Panc1 (cell line): ENCODE data around the gene TPP1.

Source experiments
- POLR2AphosphoS5 ChIP-seq: IDR thresholded peaks from 2 replicates; pipeline ENCODE4 v1.6.1; 2012; ENCODE audit warnings: mild to moderate bottlenecking, low read depth, low read length, moderate library complexity
- TCF7L2 ChIP-seq: IDR thresholded peaks from 2 replicates; pipeline ENCODE4 v1.6.1; 2011; ENCODE audit warnings: mild to moderate bottlenecking, low read depth, low read length, inconsistent platforms
- TF ChIP-seq, protein P1 (sequence below): fragments of 450-650 bp; IDR thresholded peaks from 2 replicates; pipeline ENCODE4 v1.5.1; 2017; ENCODE audit warnings: mild to moderate bottlenecking

DNA sequence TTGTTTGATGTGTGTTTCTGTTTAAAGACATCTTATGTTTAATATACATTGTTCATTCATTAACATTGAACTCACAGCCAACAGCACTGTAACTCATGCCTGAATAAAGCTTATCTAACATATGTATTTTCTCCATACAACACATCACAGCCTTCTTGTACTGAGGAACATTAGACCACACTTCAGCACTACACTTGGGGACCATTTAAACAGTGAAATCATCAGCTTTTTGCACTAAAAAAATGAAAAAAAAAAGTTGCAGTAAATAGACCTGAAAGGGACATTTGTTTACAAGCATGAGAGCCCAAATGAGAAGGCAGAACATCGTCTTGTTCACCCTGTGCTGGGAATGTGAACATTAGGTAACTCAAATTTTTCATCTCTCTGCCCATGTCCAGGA, 15.3 kb upstream of the TPP1 start:
- TF ChIP-seq, protein P1, sequence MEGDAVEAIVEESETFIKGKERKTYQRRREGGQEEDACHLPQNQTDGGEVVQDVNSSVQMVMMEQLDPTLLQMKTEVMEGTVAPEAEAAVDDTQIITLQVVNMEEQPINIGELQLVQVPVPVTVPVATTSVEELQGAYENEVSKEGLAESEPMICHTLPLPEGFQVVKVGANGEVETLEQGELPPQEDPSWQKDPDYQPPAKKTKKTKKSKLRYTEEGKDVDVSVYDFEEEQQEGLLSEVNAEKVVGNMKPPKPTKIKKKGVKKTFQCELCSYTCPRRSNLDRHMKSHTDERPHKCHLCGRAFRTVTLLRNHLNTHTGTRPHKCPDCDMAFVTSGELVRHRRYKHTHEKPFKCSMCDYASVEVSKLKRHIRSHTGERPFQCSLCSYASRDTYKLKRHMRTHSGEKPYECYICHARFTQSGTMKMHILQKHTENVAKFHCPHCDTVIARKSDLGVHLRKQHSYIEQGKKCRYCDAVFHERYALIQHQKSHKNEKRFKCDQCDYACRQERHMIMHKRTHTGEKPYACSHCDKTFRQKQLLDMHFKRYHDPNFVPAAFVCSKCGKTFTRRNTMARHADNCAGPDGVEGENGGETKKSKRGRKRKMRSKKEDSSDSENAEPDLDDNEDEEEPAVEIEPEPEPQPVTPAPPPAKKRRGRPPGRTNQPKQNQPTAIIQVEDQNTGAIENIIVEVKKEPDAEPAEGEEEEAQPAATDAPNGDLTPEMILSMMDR, result no peak
- no peak for TF ChIP-seq POLR2AphosphoS5
- TF ChIP-seq TCF7L2, result no peak
